ENCODE measurements around the gene CRTC1.
"Not testable (repeated sequence)": the region's sequence is repeated elsewhere in the genome, so short reads cannot be mapped to it uniquely, and the experiment has no call there.

The CRTC1 gene

DNA sequence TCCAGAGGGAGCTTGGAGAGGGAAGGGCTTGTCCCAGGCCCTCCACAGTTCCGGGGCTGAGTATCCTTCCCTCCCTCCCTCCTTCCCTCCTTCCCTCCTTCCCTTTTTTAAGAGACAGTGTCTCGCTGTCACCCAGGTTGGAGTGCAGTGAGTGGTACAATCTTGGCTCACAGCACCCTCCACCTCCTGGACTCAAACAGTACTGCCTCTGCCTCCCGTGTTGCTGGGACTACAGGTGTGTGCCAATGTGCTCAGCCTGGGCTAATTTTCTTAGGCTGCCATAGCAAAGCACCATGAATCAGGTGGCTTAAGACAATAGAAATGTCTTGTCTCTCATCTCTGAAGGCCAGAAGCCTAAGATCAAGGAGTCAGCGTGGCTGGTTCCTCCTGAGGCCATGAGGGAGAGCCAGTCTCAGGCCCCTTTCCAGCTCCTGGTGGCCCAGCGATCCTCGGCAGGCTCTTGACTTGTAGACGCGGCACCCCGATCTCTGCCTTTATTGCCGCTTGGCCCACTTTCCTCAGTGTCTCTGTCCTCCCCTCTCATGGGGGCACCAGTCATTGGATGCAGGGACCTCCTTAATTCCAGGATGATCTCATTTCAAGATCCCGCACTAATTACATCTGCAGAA lies 47.5 kb downstream of the CRTC1 start:
- 0 out of 3 replicates have a peak, but pooled peaks have one; percentile 35 for ATAC-seq (ENCODE audit: insufficient read depth, low read depth)
- Histone ChIP-seq H2AFZ (ENCODE audit: low read depth, low read length) (no peak overlapping the region), H4K20me1 (ENCODE audit: insufficient read depth, low read length) (peaks cover 21% of the 10 kb centered on the region), H3K36me3 (ENCODE audit: insufficient read depth, low read length) (no peaks in the 10 kb centered on the region), H3K27me3 (ENCODE audit: insufficient read depth, low read length, poor library complexity) (no peaks in the 10 kb centered on the region), H3K9me3 (ENCODE audit: insufficient read depth, low read length, severe bottlenecking) (no peaks in the 10 kb centered on the region), H3K27ac (ENCODE audit: low read length) (no peak overlapping the region), H3K4me2 (ENCODE audit: insufficient read depth, low read length) (no peak overlapping the region), H3K4me1 (ENCODE audit: insufficient read depth, low read length) (no peaks in the 10 kb centered on the region), H3K9ac (ENCODE audit: low read depth, low read length) (no peak overlapping the region), H3K79me2 (ENCODE audit: insufficient read depth, low read length) (no peaks in the 10 kb centered on the region), H3K4me3 (ENCODE audit: low read depth in 1 of 2, low read length in 2 of 2) (no peak overlapping the region)
- no peak for TF ChIP-seq EZH2 (IDR thresholded peaks at IDR 0.05; ENCODE audit: borderline replicate concordance, low read depth, low read length, severe bottlenecking)
- no peak for DNase-seq

DNA sequence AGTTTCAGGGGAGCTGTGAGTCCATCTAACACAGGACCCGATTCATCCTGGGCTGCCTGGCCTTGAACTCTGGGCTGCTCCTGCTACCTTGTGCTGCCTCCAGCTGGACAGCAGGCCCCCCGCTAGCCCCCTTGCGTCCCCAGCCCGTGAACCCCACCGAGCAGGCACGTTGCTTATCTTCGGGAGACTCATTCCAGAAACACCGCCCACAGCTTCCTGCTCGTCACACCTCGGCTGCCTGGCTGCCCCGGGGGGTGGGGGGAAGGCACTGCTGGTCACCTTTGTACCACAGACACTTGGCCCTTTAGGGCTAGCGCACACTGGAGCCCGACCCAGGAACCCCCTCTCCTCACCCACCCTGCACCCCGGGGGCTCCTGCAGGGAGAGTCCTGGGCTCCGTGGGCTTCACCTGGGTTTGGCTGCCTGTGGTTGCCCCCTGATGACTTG lies 48.1 kb downstream of the CRTC1 start:
- H3K4me1 ChIP-seq (ENCODE audit: insufficient read depth, low read length), result no peaks in the 10 kb centered on the region
- ATAC-seq (ENCODE audit: insufficient read depth, low read depth) (no peak), DNase-seq (no peak)
- no peaks in the 10 kb centered on the region for H3K36me3 ChIP-seq (ENCODE audit: insufficient read depth, low read length)
- H3K4me2 ChIP-seq (ENCODE audit: insufficient read depth, low read length), result no peak overlapping the region
- H3K9me3 ChIP-seq (ENCODE audit: insufficient read depth, low read length, severe bottlenecking), result no peaks in the 10 kb centered on the region
- H3K27me3 ChIP-seq (ENCODE audit: insufficient read depth, low read length, poor library complexity), result no peaks in the 10 kb centered on the region
- TF ChIP-seq, protein P1, sequence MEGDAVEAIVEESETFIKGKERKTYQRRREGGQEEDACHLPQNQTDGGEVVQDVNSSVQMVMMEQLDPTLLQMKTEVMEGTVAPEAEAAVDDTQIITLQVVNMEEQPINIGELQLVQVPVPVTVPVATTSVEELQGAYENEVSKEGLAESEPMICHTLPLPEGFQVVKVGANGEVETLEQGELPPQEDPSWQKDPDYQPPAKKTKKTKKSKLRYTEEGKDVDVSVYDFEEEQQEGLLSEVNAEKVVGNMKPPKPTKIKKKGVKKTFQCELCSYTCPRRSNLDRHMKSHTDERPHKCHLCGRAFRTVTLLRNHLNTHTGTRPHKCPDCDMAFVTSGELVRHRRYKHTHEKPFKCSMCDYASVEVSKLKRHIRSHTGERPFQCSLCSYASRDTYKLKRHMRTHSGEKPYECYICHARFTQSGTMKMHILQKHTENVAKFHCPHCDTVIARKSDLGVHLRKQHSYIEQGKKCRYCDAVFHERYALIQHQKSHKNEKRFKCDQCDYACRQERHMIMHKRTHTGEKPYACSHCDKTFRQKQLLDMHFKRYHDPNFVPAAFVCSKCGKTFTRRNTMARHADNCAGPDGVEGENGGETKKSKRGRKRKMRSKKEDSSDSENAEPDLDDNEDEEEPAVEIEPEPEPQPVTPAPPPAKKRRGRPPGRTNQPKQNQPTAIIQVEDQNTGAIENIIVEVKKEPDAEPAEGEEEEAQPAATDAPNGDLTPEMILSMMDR (IDR thresholded peaks at IDR 0.05; ENCODE audit: borderline replicate concordance, extremely low read depth, low read length, poor library complexity, severe bottlenecking), result no peak
- TF ChIP-seq EZH2 (IDR thresholded peaks at IDR 0.05; ENCODE audit: borderline replicate concordance, low read depth, low read length, severe bottlenecking), result no peak
- no peak overlapping the region for H3K4me3 ChIP-seq (ENCODE audit: low read depth in 1 of 2, low read length in 2 of 2)
- no peak overlapping the region for H3K9ac ChIP-seq (ENCODE audit: low read depth, low read length)
- H3K79me2 ChIP-seq (ENCODE audit: insufficient read depth, low read length), result no peaks in the 10 kb centered on the region
- no peak overlapping the region for H2AFZ ChIP-seq (ENCODE audit: low read depth, low read length)
- no peak overlapping the region for H3K27ac ChIP-seq (ENCODE audit: low read length)
- peaks cover 24% of the 10 kb centered on the region for H4K20me1 ChIP-seq (ENCODE audit: insufficient read depth, low read length)

DNA sequence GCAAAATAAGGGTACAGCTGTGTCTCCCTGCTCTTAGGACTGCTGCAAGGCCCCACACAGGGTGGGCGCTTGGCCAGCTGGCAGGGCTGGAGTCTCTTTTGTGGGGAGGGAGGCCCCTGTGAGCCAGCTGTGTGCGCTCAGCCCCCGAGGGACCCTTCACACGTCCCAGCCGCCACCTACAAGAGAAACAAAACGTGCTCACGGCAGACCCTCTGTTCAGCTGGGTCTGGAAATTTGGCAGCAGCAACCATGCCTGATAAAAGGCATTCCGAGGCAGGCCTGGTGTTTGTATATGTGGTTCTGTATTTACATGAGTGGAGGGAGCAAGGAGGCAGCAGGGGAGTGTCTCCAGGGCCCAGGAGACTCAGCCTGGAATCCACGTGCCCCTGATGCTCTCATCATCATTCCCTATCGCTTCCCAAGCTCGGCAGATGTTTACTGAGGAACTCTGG lies 49.7 kb downstream of the CRTC1 start:
- DNase-seq (no peak), ATAC-seq (ENCODE audit: insufficient read depth, low read depth) (no peak)
- H3K9ac ChIP-seq (ENCODE audit: low read depth, low read length), result no peak overlapping the region
- no peaks in the 10 kb centered on the region for H3K36me3 ChIP-seq (ENCODE audit: insufficient read depth, low read length)
- no peak overlapping the region for H3K4me3 ChIP-seq (ENCODE audit: low read depth in 1 of 2, low read length in 2 of 2)
- no peaks in the 10 kb centered on the region for H3K9me3 ChIP-seq (ENCODE audit: insufficient read depth, low read length, severe bottlenecking)
- H3K4me2 ChIP-seq (ENCODE audit: insufficient read depth, low read length), result no peak overlapping the region
- H3K27me3 ChIP-seq (ENCODE audit: insufficient read depth, low read length, poor library complexity), result no peaks in the 10 kb centered on the region
- no peak overlapping the region for H2AFZ ChIP-seq (ENCODE audit: low read depth, low read length)
- H4K20me1 ChIP-seq (ENCODE audit: insufficient read depth, low read length), result peaks cover 32% of the 10 kb centered on the region
- H3K4me1 ChIP-seq (ENCODE audit: insufficient read depth, low read length), result no peaks in the 10 kb centered on the region
- no peak for TF ChIP-seq EZH2 (IDR thresholded peaks at IDR 0.05; ENCODE audit: borderline replicate concordance, low read depth, low read length, severe bottlenecking)
- TF ChIP-seq, protein P1 (IDR thresholded peaks at IDR 0.05; ENCODE audit: borderline replicate concordance, extremely low read depth, low read length, poor library complexity, severe bottlenecking), result no peak
- H3K27ac ChIP-seq (ENCODE audit: low read length), result no peak overlapping the region
- no peaks in the 10 kb centered on the region for H3K79me2 ChIP-seq (ENCODE audit: insufficient read depth, low read length)

DNA sequence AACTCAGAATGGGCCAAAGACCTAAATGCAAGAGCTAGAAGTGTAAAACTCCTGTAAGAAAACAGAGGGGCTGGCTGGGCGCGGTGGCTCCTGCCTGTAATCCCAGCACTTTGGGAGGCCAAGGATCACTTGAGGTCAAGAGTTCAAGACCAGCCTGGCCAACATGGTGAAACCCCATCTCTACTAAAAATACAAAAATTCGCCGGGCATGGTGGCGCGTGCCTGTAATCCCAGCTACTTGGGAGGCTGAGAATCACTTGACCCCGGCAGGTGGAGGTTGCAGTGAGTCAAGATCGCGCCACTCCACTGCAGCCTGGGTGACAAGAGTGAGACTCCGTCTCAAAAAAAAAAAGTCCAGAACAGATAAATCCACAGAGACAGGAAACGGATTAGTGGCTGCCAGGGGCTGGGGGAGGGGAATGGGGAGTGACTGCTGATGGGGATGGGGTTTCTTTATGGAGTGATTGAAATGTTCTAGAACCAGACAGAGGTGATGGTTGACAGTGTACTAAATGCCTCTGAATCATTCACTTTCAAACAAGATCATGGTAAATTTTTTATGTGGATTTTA lies 50.4 kb downstream of the CRTC1 start:
- H3K9ac ChIP-seq (ENCODE audit: low read depth, low read length); H3K4me3 ChIP-seq (ENCODE audit: low read depth in 1 of 2, low read length in 2 of 2); H2AFZ ChIP-seq (ENCODE audit: low read depth, low read length); H3K4me2 ChIP-seq (ENCODE audit: insufficient read depth, low read length); H3K27me3 ChIP-seq (ENCODE audit: insufficient read depth, low read length, poor library complexity); H3K79me2 ChIP-seq (ENCODE audit: insufficient read depth, low read length); H3K4me1 ChIP-seq (ENCODE audit: insufficient read depth, low read length); H3K9me3 ChIP-seq (ENCODE audit: insufficient read depth, low read length, severe bottlenecking); H3K36me3 ChIP-seq (ENCODE audit: insufficient read depth, low read length); ATAC-seq (ENCODE audit: insufficient read depth, low read depth); H3K27ac ChIP-seq (ENCODE audit: low read length): not testable (repeated sequence)
- H4K20me1 ChIP-seq (ENCODE audit: insufficient read depth, low read length), result peaks cover 32% of the 10 kb centered on the region
- peak; percentile 13 for DNase-seq
